H9 (cell line): Measurements from ENCODE around the gene ETNK2. TPM values are rescaled to one million over a fixed set of nuclear protein-coding genes. Genes with fewer than 3 reads are reported as not detected.

Experiments
- DNase-seq: peaks from one replicate; pipeline ENCODE4 v3.0.0-alpha.2; 2017
- H2AFZ ChIP-seq: one replicate; pipeline ENCODE4 v1.6.1; 2013; ENCODE audit warnings: mild to moderate bottlenecking, low read length, control low read depth, moderate library complexity
- H2AK5ac ChIP-seq: 2 replicates; pipeline ENCODE4 v1.6.1; 2013; ENCODE audit warnings: low read length, control low read depth, mixed read lengths; ENCODE audit not compliant: insufficient read length
- H2BK120ac ChIP-seq: one replicate; pipeline ENCODE4 v1.6.1; 2013; ENCODE audit warnings: low read depth, mild to moderate bottlenecking, low read length, control low read depth, inconsistent platforms; ENCODE audit not compliant: poor library complexity, severe bottlenecking
- H2BK12ac ChIP-seq: 2 replicates; pipeline ENCODE4 v1.6.1; 2013; ENCODE audit warnings: low read length, control low read depth, mixed read lengths, low read depth; ENCODE audit not compliant: insufficient read length
- H2BK15ac ChIP-seq: 2 replicates; pipeline ENCODE4 v1.6.1; 2013; ENCODE audit warnings: low read depth, low read length, control low read depth
- H2BK20ac ChIP-seq: one replicate; pipeline ENCODE4 v1.6.1; 2013; ENCODE audit warnings: low read depth, mild to moderate bottlenecking, low read length, control low read depth, inconsistent platforms; ENCODE audit not compliant: poor library complexity, severe bottlenecking
- H2BK5ac ChIP-seq: 2 replicates; pipeline ENCODE4 v1.6.1; 2013; ENCODE audit warnings: low read length, control low read depth, mixed read lengths; ENCODE audit not compliant: insufficient read length
- H3K14ac ChIP-seq: 2 replicates; pipeline ENCODE4 v1.6.1; 2013; ENCODE audit warnings: low read length, control low read depth; ENCODE audit not compliant: insufficient read depth
- H3K18ac ChIP-seq: 2 replicates; pipeline ENCODE4 v1.6.1; 2013; ENCODE audit warnings: low read depth, mild to moderate bottlenecking, mixed read lengths, low read length, control low read depth; ENCODE audit not compliant: insufficient read length
- H3K23ac ChIP-seq: 2 replicates; pipeline ENCODE4 v1.6.1; 2013; ENCODE audit warnings: low read length, control low read depth, mixed read lengths, low read depth; ENCODE audit not compliant: insufficient read length
- H3K23me2 ChIP-seq: 2 replicates; pipeline ENCODE4 v1.6.1; 2013; ENCODE audit warnings: low read depth, mild to moderate bottlenecking, mixed read lengths, low read length, control low read depth; ENCODE audit not compliant: insufficient read length, poor library complexity, severe bottlenecking
- H3K27ac ChIP-seq: 2 replicates; pipeline ENCODE4 v1.5.1; 2013; ENCODE audit warnings: low read length, control low read depth, mixed read lengths, low read depth; ENCODE audit not compliant: insufficient read length
- H3K27me3 ChIP-seq: 2 replicates; pipeline ENCODE4 v1.6.1; 2013; ENCODE audit warnings: low read length, control low read depth, inconsistent platforms; ENCODE audit not compliant: insufficient read depth
- H3K4ac ChIP-seq: 2 replicates; pipeline ENCODE4 v1.6.1; 2013; ENCODE audit warnings: low read depth, mild to moderate bottlenecking, control low read depth, inconsistent platforms, low read length, moderate library complexity
- H3K4me1 ChIP-seq: 2 replicates; pipeline ENCODE4 v1.6.1; 2013; ENCODE audit warnings: low read length, control low read depth, inconsistent platforms; ENCODE audit not compliant: insufficient read depth
- H3K4me2 ChIP-seq: 2 replicates; pipeline ENCODE4 v1.6.1; 2013; ENCODE audit warnings: low read length, control low read depth, mixed read lengths; ENCODE audit not compliant: insufficient read length, insufficient read depth
- H3K56ac ChIP-seq: 2 replicates; pipeline ENCODE4 v1.6.1; 2013; ENCODE audit warnings: low read depth, mild to moderate bottlenecking, mixed read lengths, low read length, control low read depth; ENCODE audit not compliant: insufficient read length
- H3K79me1 ChIP-seq: 2 replicates; pipeline ENCODE4 v1.6.1; 2013; ENCODE audit warnings: low read depth, mild to moderate bottlenecking, moderate library complexity, low read length, control low read depth, inconsistent platforms; ENCODE audit not compliant: insufficient read depth, poor library complexity, severe bottlenecking
- H3K79me2 ChIP-seq: 2 replicates; pipeline ENCODE4 v1.6.1; 2013; ENCODE audit warnings: low read length, control low read depth, inconsistent platforms; ENCODE audit not compliant: insufficient read depth
- H3K9ac ChIP-seq: 2 replicates; pipeline ENCODE4 v1.6.1; 2013; ENCODE audit warnings: low read length, control low read depth, mixed read lengths; ENCODE audit not compliant: insufficient read length; ENCODE audit errors: extremely low read depth
- H3K9me3 ChIP-seq: one replicate; pipeline ENCODE4 v1.6.1; 2013; ENCODE audit warnings: low read depth, low read length, inconsistent platforms; ENCODE audit not compliant: control insufficient read depth
- H3T11ph ChIP-seq: one replicate; pipeline ENCODE4 v1.6.1; 2013; ENCODE audit warnings: mild to moderate bottlenecking, low read length, control low read depth, inconsistent platforms
- H4K20me1 ChIP-seq: one replicate; pipeline ENCODE4 v1.6.1; 2013; ENCODE audit not compliant: control insufficient read depth, insufficient read length, insufficient read depth
- H4K5ac ChIP-seq: 2 replicates; pipeline ENCODE4 v1.6.1; 2013; ENCODE audit warnings: low read depth, mild to moderate bottlenecking, mixed read lengths, low read length, control low read depth; ENCODE audit not compliant: insufficient read length
- H4K8ac ChIP-seq: replicated peaks from 2 replicates; pipeline ENCODE4 v1.6.1; 2013; ENCODE audit warnings: low read length, control low read depth, mixed read lengths, low read depth; ENCODE audit not compliant: insufficient read length
- H4K91ac ChIP-seq: 2 replicates; pipeline ENCODE4 v1.6.1; 2013; ENCODE audit warnings: low read depth, mild to moderate bottlenecking, moderate library complexity, mixed read lengths, low read length, control low read depth; ENCODE audit not compliant: insufficient read length
- H3K27ac Mint-ChIP-seq, 3 experiments: 2 replicates in 2 of 3; 3 replicates in 1 of 3; pipeline ENCODE4 v1.8.0; 2020 to 2021; ENCODE audit warnings: mixed read lengths in 3 of 3, mild to moderate bottlenecking in 1 of 3, moderate library complexity in 1 of 3
- H3K27me3 Mint-ChIP-seq: 2 replicates; pipeline ENCODE4 v1.8.0; 2021; ENCODE audit warnings: low read depth, mild to moderate bottlenecking, moderate library complexity, mixed read lengths
- H3K36me3 Mint-ChIP-seq, 3 experiments: 2 replicates in 2 of 3; 3 replicates in 1 of 3; pipeline ENCODE4 v1.8.0; 2020 to 2021; ENCODE audit warnings: low read depth in 3 of 3, mixed read lengths in 3 of 3; ENCODE audit not compliant: insufficient read depth in 1 of 3
- H3K4me1 Mint-ChIP-seq, 2 experiments: 2 replicates each; pipeline ENCODE4 v1.8.0; 2020; ENCODE audit warnings: mixed read lengths in 2 of 2
- H3K4me3 Mint-ChIP-seq, 2 experiments: 2 replicates in 1 of 2; 3 replicates in 1 of 2; pipeline ENCODE4 v1.8.0; 2020 to 2021; ENCODE audit warnings: mild to moderate bottlenecking in 2 of 2, mixed read lengths in 2 of 2, moderate library complexity in 1 of 2
- H3K9me3 Mint-ChIP-seq, 2 experiments: 2 replicates in 1 of 2; 3 replicates in 1 of 2; pipeline ENCODE4 v1.8.0; 2020; ENCODE audit warnings: mild to moderate bottlenecking in 2 of 2, mixed read lengths in 2 of 2, moderate library complexity in 1 of 2
- WGBS: extraction: QIAGEN DNeasy Blood & Tissue Kit; methylation state at CpG from one replicate; pipeline ENCODE4 v1.1.7; 2013; ENCODE audit warnings: missing lambda C conversion rate, low lambda C conversion rate, mixed read lengths; ENCODE audit not compliant: insufficient read length; ENCODE audit errors: extremely low coverage; 5-methylcytosine and 5-hydroxymethylcytosine counted together
- total RNA-seq: library from RNA; stranded (reverse); gene quantifications from 2 replicates; pipeline ENCODE4 v1.2.1, GENCODE V29; 2021
- TF ChIP-seq, protein P1 (sequence below): fragments of 200-600 bp; sonication (generic); conservative IDR thresholded peaks from 3 replicates; pipeline ENCODE4 v1.8.0; 2021; ENCODE audit warnings: antibody characterized with exemption, mild to moderate bottlenecking

ETNK2 gene
- total RNA-seq, 1 experiment from 2014 or later = 17.6 TPM

DNA sequence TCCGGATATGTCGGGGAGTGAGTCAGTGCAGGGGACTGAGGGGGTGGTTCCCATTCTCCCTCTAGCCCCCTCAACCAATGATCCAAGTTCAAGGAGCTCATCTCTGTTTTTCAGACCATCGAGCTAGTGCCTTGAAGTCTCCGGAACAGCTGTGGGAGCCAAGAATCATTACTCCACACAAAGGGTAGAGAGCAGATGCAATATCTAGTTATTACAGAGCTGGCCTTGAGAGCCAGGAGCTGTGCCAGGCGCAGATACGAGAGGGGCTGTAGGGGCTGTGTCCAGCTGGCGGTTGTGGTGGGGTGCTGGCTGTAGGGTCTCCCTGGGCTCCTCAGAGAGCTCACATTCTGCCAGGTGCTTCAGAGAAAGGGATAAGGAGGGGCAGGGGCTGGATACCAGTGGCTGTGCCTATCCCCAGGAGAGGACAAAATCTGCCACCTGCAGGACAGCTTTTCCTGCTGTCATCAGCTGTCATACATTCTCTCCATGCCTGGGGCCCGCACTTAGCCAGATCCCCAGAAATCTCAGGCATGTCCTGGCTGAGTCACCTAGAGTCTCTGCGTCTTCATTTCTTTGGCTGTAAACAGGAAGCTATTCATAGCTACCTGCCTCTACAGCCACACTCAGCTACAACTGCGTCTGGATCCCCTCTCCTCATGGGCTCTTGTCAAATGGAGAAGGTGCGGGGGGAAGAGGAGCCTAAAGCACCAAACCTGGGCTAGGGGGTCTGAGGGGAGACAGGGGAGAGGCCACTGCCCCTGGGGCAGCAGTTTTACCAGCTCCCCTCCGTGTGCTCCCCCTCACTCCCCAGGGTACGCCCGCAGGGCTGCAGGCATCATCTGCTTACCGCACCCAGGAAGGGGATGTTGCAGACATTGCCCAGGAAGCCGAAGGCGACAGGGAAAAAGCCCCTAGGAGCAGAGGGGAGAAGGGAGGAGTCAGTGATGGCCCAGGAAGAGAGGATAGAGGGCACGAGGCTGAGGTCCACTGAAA lies 46.8 kb upstream of the ETNK2 start:
- Mint-ChIP-seq H3K4me3 (no peak overlapping the region), H3K27ac (peak overlapping the region in 2 of 3 experiments; percentile 56 to 59; a peak in 3 of 7 replicates), H3K4me1 (peaks cover 6 to 16% of the 10 kb centered on the region in 2 experiments), H3K36me3 (no peaks in the 10 kb centered on the region; a peak in 1 of 7 replicates), H3K27me3 (peaks cover 12% of the 10 kb centered on the region), H3K9me3 (peaks cover 0 to 5% of the 10 kb centered on the region in 2 experiments; a peak in 1 of 5 replicates)
- Histone ChIP-seq H3K23ac (no peak overlapping the region), H2BK20ac (no peak overlapping the region), H3K4me1 (no peaks in the 10 kb centered on the region; the same call in 1 of the 2 replicates), H3K79me2 (no peaks in the 10 kb centered on the region), H3K9ac (no peak overlapping the region), H2AFZ (no peak overlapping the region), H4K8ac (no peak overlapping the region), H3K27ac (no peak overlapping the region), H4K91ac (peak overlapping the region; percentile 32), H3K79me1 (no peaks in the 10 kb centered on the region), H3K4me2 (no peak overlapping the region), H2AK5ac (no peak overlapping the region), H3K56ac (no peak overlapping the region), H3K23me2 (no peaks in the 10 kb centered on the region), H3K9me3 (no peaks in the 10 kb centered on the region), H4K20me1 (no peaks in the 10 kb centered on the region), H4K5ac (no peak overlapping the region), H2BK15ac (no peak overlapping the region), H2BK5ac (no peak overlapping the region), H2BK120ac (no peak overlapping the region), H3K4ac (no peak overlapping the region), H3T11ph (no peak overlapping the region), H3K27me3 (no peaks in the 10 kb centered on the region), H3K18ac (no peak overlapping the region), H2BK12ac (no peak overlapping the region), H3K14ac (peak overlapping the region; percentile 69)
- TF ChIP-seq, protein P1, sequence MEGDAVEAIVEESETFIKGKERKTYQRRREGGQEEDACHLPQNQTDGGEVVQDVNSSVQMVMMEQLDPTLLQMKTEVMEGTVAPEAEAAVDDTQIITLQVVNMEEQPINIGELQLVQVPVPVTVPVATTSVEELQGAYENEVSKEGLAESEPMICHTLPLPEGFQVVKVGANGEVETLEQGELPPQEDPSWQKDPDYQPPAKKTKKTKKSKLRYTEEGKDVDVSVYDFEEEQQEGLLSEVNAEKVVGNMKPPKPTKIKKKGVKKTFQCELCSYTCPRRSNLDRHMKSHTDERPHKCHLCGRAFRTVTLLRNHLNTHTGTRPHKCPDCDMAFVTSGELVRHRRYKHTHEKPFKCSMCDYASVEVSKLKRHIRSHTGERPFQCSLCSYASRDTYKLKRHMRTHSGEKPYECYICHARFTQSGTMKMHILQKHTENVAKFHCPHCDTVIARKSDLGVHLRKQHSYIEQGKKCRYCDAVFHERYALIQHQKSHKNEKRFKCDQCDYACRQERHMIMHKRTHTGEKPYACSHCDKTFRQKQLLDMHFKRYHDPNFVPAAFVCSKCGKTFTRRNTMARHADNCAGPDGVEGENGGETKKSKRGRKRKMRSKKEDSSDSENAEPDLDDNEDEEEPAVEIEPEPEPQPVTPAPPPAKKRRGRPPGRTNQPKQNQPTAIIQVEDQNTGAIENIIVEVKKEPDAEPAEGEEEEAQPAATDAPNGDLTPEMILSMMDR = peak; percentile 27; the same call in 1 of the 3 replicates
- peak; percentile 69 for DNase-seq
- no CpG with 5 or more reads among the region's 18 CpGs for WGBS
